Left renal pelvis (tissue), 4 donors: Measurements from ENCODE around the gene NMD3. TPM values are rescaled to one million over a fixed set of nuclear protein-coding genes. Genes with fewer than 3 reads are reported as not detected.
A peak's percentile ranks its signal among the peaks of the same experiment; 100 is the strongest.
"Not testable (repeated sequence)": the region's sequence is repeated elsewhere in the genome, so short reads cannot be mapped to it uniquely, and the experiment has no call there.

Experiments
- DNase-seq, 4 donors: peaks; one replicate each; pipeline ENCODE4 v3.0.0-alpha.2; 2013; ENCODE audit warnings: low read depth in 4 of 4, low spot score in 3 of 4
- polyA plus RNA-seq, 4 donors: library from polyadenylated mRNA; unstranded; fragments of 120-200 nt; gene quantifications; one replicate each; pipeline ENCODE4 v1.2.1, GENCODE V29; 2013; ENCODE audit not compliant: insufficient read length in 4 of 4

The NMD3 gene
- polyA plus RNA-seq, result 10 to 100 TPM; 52.5 to 67.3 (median 63.9) TPM

- DNase-seq, result peak; percentile 87 to 94 (median 92)
Measured at GRCh38 chr3:161220850-161221753, at the start of gene NMD3. TSS of gene NMD3 (plus strand) at chr3:161221311. CDS start at chr3:161222014, 703 bp downstream.

GRCh38 chr3:161171639-161172552 lies 49.2 kb upstream of the NMD3 start:
- DNase-seq, result no peak

- no peak for DNase-seq
Measured at GRCh38 chr3:161175506-161175905, 45.6 kb upstream of the NMD3 start.

- DNase-seq, result no peak
Measured at GRCh38 chr3:161177991-161178390, 43.1 kb upstream of the NMD3 start.

- not testable (repeated sequence) for DNase-seq
Measured at GRCh38 chr3:161181371-161181770, 39.7 kb upstream of the NMD3 start.

- DNase-seq, result no peak
Measured at GRCh38 chr3:161187046-161187445, 34.1 kb upstream of the NMD3 start.

- no peak for DNase-seq
Measured at GRCh38 chr3:161197855-161198850, 23.0 kb upstream of the NMD3 start.

GRCh38 chr3:161199926-161200325 lies 21.2 kb upstream of the NMD3 start:
- DNase-seq, result no peak

- DNase-seq, result no peak
Measured at GRCh38 chr3:161203485-161204098, 17.5 kb upstream of the NMD3 start.

- no peak for DNase-seq
Measured at GRCh38 chr3:161208931-161209330, 12.2 kb upstream of the NMD3 start.

- no peak for DNase-seq
Measured at GRCh38 chr3:161212171-161212771, 8.8 kb upstream of the NMD3 start.

GRCh38 chr3:161212906-161213305 lies 8.2 kb upstream of the NMD3 start:
- no peak for DNase-seq

GRCh38 chr3:161213644-161214043 lies 7.5 kb upstream of the NMD3 start:
- no peak for DNase-seq

- no peak for DNase-seq
Measured at GRCh38 chr3:161215185-161215584, 5.9 kb upstream of the NMD3 start.

GRCh38 chr3:161217496-161217895 lies 3.6 kb upstream of the NMD3 start:
- no peak for DNase-seq

GRCh38 chr3:161219495-161219894 lies 1.6 kb upstream of the NMD3 start:
- no peak for DNase-seq

GRCh38 chr3:161221806-161222600 lies 892 bp downstream of the NMD3 start:
- DNase-seq, result peak in 3 of 4 donors; percentile 14 to 34 (median 24)

GRCh38 chr3:161222662-161223061 lies 1.6 kb downstream of the NMD3 start:
- no peak for DNase-seq
